Activated CD4-positive, alpha-beta T cell treated with anti-CD3 and anti-CD28 coated beads for 1 hour (primary cell): ENCODE measurements around the gene RMND5B.
"Not testable (repeated sequence)": the region's sequence is repeated elsewhere in the genome, so short reads cannot be mapped to it uniquely, and the experiment has no call there.

Source experiments
- DNase-seq: peaks from one replicate; pipeline ENCODE4 v3.0.0-alpha.2; 2020

The RMND5B gene

DNA sequence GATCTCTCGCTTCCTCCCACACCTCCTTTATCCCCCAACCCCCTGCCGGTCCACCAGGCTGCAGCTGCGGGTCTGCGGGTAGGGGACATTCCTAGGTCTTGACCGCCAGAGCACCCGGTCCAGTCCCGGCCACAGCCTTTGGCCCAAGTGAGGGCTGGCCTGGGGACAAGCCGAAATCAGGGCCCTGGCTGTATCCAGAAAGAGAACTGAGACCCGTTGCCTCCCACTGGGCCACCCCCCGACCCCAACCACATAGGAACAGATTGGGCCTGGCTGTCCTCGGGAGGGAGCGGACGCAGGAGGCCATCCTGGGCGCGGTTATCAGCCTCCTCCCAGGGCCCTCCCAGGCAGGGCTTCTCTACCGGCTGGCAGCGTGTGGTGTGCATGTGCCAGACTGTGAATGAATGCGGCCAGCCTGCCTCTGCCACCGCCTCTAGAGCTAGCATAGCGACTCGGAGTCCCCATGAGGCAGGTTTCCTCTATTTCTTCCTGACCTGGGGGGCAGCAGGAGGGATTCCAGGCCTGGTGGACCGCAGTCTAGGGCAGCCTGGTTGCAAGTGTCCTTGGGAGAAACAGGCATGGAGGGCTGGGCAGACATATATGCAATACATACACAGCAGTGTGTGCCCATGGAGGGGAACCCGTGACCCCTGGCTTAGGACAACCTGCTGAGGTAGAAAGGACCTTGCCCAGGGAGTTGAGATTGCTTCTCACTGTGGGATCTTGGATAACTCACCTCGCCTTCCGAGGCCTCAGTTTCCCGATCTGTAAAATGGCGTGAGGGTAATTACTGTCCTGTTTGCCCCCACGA lies 16.3 kb upstream of the RMND5B start:
- DNase-seq, result no peak

DNA sequence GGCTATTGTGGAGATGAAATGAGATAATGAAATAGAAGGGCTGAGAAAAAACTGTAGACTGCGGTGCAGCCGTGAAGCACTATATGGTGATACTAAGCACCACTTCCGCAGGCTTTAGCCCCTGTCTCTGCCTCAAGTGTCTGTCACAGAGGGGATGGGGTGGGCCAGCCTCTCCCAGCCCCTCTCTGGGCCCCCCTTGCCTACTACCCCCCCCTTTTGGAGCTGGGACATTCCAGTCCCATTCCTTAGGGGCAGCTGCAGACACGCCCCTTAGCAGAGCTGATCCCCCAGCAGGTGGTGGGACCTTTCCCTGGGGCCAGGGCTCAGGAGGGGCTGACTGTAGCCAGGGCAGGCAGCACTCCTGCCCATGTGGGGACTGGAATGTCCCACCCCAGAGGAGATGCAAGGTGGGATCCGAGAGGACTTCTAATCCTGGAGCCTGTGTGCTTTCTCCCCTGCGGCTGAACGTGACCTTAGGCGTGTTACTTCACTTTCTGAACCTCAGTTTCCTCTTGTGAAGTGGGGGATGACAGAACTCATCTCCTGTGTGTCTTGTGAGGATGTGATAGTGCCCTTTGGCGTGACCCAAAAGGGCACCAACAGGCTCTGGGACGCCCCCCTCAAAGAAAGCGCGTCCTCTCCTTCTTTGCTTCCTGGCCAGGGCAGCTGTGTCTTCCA lies 15.5 kb upstream of the RMND5B start:
- DNase-seq, result no peak

DNA sequence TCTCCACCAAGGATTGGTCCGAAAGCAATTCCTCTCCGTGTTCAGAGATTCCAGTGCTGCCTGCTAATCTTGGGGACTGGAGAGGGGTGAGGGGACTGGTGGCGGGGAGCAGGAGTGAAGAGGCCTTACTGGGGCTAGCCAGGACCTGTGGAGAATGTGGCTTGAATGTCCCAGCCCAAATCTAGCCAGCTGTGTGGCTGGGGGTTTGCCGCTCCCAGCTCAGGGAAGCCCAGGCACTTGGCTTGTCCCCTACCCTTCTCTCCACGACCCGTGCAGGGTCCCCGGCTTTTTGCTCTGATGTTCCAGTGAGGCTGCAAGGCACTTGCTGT lies 15.0 kb upstream of the RMND5B start:
- DNase-seq, result no peak

DNA sequence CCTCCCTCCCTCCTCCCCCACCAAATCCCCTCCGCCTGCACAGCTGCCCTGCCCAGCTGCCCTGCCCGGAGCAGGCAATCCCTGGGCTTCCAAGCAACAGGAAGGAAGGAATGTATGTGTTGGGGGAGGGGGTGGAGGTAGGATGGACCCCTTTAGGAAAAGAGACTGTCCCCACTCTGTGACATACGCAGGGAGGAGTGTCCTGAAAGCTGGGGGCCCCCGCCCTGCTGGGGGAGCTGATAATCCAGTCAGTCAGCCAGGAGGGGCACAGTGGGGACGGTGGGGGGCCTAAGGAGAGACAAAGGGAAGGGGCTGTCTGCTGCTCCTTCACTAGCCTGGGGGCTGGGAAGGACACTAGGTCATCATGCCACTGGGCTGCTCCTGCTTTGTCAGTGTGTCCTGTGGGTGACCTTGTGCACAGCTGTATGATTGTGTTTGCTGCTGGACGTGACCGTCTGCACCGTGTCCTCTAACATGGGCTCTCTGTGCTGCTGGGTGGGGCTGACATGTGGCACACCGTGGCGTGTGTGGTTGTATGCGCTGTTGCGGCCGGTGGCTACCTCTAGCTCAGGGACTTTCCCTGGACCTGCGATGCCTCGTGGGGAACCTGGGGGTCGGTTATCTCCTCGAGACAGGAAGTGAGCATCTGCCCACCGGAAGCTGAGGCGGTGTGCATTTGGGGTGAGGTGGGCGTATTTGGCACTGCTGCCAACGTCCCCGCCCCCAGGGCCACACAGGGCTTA lies 14.5 kb upstream of the RMND5B start:
- DNase-seq, result peak; percentile 30

DNA sequence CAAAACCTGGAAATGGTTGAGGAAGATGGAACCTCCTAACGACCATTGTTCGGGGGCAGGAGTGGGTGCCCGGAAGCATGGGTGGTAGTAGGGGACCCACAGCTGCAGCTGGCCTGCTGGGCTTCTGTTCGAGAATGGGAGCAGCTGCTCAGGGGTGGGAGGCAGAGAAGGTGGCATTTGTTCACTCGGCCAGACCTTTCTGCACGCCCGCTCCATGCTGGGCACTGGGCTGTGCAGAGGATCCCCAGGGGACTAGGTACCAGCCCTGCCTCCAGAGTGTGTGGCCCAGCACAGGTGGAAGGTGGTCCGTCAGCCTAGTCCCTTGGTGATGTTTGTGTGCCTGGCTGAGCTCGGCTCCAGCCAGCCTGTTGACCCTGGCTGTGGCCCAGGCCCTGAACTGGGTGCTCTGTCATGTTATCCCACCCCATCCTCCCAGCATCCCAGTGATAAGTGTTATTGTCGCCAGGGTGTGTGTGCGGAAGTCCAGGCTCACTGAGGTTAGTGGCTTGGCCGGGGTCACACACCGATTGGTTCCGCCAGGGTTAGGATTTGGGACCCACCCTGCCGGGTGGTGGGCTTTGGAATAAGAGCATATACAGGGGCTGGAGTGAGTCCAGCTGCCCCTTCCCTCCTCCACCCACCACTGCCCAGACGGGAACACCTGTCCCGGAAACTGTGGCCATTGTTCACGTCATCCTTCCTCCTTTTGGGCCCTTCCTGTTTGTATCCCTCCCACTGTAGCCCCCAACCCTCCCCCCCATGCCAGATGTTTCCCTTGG lies 12.7 kb upstream of the RMND5B start:
- DNase-seq, result no peak

DNA sequence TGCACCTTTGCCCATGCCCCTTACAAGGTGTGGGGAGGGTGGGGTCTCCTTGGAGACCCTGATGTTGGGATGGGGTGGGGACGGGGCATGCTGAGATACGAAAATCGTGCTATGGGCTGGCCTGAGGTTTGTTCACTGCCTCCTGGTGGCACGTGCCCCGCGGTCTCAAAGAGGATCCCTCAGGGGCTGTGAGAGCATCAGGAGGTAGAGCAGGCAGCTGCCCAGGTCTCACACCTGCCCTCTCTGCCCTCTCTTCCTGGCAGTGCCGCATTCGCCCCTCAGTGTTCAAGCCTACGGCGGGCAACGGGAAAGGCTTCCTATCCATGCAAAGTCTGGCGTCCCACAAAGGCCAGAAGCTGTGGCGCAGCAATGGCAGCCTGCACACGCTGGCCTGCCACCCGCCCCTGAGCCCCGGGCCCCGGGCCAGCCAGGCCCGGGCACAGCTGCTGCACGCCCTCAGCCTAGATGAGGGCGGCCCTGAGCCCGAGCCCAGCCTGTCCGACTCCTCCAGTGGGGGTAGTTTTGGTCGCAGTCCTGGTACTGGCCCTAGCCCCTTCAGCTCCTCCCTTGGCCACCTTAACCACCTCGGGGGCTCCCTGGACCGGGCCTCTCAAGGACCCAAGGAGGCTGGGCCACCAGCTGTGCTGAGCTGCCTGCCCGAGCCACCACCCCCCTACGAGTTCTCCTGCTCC lies 10.8 kb upstream of the RMND5B start:
- no peak for DNase-seq

DNA sequence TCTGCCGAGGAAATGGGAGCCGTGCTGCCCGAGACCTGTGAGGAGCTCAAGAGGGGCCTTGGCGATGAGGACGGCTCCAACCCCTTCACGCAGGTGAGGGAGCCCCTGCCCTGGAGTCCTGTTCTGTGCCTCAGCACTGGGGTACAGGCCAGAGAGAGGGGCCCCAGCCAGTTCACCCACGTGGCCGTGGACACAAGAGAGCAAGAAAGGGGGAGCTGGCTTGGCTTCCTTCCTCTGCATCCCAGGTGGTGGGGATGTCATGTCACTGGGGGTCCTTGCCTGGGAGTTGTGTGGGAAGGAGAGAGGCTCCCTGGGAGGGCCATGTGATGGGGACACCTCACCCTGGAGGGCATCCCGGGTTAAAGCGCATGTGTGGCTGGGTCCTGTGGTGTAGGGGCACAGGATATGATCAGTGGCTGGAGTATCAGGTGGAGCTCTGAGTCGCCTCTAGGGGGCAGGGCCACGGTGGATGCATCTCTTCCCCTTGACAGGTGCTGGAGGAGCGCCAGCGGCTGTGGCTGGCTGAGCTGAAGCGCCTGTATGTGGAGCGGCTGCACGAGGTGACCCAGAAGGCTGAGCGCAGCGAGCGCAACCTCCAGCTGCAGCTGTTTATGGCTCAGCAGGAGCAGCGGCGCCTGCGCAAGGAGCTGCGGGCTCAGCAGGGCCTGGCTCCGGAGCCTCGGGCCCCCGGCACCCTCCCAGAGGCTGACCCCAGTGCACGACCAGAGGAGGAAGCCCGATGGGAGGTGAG lies 10.0 kb upstream of the RMND5B start:
- DNase-seq, result peak; percentile 78

DNA sequence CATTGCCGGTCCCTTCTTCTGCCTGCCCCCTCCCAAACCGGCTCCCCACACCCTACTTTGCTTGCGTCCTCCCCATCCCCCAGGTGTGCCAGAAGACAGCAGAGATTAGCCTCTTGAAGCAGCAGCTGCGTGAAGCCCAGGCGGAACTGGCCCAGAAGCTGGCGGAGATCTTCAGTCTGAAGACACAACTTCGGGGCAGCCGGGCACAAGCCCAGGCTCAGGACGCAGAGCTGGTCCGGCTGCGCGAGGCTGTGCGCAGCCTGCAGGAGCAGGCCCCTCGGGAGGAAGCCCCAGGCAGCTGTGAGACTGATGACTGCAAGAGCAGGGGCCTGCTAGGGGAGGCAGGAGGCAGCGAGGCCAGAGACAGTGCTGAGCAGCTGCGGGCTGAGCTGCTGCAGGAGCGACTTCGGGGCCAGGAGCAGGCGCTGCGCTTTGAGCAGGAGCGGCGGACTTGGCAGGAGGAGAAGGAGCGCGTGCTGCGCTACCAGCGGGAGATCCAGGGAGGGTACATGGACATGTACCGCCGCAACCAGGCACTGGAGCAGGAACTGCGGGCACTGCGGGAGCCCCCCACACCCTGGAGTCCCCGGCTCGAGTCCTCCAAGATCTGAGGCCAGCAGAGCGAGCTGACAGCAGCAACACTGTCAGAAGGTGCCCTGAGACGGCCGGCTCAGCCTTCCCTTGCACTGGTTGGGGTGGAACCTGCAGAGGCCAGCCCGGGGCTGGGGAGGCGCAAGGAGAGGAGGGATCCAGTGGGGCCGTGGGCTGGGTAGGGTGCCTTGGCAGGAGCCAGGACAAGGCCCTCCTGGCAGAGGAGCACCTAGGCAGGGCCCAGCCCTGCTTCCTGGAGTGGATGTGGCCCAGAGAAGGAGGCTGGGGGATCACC lies 9.2 kb upstream of the RMND5B start:
- no peak for DNase-seq

DNA sequence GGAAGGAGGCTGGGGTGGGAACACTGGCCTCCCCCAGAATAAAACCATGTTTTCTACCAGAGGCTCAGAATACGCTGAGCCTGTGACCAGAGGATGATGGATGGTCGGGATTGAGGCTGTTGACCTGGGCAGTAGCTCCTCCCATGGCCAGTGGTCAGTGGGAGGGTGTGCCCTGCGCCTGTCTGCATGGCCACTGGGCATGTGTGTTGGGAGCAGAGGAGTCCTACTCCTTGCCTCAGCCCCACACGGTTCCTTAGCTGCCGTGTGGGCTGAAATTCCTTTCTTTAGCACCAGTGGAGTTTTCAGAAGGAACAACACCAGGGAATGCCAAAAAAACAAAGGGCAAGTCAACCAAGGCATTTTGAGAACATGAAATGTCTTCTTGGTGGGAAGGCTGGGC lies 8.5 kb upstream of the RMND5B start:
- DNase-seq, result no peak

DNA sequence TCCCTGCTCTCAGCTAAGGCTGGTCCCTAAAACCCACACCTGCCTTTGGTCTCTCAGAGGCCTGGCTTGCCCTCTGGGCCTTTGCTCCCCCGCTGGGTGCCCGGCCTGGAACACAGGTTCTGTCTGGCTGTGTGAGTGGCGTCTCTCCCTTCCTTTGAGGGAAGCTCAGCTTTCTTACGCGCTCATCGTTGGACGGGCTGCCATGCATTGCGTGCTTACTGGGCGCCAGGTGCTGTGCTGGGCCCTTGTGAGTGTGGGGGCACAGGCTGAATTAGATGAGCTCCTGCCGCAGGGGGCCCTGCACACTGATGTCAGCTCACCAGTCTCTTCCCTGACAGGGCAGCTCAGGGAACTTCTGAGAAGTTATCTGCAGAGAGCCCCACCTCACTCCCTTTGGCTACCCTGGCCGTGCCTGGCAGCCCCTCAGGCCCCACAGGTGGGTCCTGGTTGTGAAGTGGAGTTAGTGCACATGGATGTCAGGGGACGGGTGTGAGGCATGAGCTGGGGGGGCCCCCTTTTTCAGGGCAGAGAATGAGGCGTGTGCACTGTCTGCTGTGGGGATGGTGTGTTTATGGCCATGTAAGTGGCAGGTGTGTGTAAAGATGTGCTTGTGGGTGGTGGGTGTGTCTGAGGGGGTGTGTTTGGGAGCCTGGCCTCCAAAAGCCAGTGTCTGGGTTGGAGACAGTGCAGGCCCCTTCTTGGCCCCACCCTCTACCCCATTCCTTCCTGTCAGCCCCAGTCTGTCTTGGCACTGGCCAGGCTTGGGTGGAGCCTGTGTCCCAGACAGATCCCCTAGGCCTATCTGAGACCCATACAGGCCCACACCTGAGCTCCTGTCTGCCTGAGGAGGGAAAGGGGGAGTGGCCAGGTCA lies 7.5 kb upstream of the RMND5B start:
- DNase-seq, result no peak

DNA sequence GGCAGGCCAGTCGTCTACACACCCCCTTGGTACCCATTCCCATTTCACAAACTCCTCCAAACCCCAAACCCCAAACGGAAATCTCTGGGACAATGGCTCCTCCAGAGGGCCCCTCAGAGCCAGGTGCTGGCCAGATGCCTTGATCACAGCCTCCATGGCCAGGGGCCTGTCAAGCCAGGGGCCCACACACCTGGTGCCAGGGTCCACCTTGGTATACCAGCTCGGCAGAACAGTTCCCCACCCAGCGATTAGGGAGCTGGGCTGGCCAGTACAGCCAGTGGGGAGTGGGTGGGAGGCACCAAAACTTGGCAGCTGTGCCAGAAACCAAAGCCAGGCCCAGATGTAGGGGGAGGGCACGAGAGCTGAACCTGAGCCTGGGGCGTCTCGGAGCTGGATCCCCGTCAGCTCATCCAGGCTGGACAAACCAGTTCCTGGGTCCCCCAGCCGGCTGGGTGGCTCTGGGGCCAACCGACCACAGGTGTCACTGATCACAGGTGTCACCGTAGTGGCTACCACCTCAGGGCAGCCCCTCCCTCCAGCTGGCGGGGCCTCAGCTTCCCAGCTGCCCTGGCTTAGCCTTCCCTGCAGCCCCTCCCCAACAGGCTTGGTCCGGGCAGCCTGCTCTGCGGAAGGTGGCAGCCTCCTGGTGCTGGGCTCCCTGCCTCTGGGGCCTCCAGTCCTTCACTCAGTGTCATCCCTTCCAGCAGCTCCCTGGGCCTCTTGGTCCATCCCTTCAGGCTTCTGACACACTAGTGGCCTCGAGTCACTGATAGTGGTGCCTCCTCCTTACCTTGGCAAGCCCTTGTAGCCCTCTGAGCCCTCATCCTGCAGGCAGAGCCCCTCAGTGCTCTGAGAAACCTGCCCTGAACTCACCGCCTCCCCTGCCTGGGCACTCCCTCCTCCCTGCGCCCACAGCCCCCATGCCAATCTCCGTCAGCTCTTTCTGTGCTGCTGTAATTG lies 6.6 kb upstream of the RMND5B start:
- DNase-seq, result no peak

DNA sequence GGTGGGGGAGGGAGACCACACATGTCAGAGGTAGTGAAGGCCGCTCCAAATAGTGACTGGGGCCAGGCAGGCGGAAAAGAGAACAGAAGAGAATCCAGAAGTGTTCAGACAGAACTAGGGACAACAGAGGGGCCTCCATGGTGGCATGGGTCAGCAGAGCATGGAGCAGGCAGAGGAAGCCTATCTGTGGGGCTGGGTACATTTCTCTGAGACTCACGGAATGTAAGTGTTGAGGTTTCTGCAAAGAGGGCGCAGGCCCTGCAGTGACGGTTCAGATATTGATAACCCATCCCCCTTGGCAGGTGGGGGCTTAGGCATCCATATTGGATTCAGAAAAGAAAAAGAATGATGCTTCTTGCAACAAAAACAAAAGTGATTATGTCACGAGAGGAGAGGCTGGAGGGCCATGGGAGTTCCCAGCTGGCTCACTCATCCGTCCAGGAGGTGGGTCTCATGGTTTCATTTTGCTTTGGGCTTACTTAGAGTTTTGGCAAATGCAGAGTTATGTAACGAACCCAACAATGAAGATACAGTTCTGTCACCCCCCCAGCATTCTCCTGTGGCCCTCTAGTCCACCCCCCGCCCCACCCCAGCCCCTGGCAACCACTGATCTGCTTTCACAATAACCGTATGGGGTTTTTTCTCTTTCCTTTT lies 5.4 kb upstream of the RMND5B start:
- DNase-seq, result no peak

DNA sequence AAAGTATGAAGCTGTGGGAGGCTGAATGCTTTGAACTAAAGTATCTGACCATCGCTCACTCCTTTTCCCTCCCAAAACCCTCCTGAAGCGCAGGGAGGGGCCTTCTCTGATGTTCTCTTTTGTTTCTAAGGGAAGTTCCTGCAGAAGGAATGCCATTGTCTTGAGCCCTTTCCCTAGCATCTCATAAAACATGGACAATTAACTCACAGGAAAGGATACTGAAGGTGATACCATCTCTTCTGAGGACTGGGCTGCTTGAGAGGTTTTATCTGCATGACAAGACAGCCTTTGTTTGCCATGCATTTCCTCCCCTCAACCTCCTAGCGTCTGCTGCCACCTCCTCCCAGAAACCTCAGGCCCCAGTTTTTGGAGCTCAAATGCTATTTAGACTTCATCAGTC lies 4.3 kb upstream of the RMND5B start:
- no peak for DNase-seq

DNA sequence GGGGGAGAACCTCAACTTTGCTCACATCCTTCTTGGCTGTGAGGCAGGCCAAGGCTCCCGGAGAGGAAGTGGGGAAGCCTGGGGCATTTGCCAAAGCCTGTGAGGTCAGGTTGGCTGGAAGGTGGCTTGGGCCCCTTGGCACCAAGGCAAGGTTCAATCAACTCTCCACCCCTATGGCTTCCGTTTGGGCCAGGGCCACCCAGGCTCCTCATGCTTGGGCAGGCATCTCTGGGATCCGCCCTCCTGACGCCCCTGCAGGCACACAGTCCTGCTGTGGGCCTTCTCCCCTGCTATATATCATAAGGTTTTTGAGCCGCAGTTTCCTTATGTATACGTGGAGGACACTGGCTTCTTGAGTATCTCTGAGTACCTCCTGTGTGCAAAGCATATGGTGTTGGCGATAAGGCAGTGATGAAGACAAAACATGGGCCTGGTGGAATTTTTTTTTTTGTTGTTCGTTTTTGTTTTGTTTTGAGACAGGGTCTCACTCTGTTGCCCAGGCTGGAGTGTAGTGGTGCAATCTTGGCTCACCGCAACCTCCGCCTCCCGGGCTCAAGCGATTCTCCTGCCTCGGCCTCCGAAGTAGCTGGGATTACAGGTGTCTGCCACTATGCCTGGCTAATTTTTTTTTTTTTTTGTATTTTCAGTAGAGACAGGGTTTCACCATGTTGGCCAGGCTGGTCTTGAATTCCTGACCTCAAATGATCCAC lies 3.4 kb upstream of the RMND5B start:
- not testable (repeated sequence) for DNase-seq

DNA sequence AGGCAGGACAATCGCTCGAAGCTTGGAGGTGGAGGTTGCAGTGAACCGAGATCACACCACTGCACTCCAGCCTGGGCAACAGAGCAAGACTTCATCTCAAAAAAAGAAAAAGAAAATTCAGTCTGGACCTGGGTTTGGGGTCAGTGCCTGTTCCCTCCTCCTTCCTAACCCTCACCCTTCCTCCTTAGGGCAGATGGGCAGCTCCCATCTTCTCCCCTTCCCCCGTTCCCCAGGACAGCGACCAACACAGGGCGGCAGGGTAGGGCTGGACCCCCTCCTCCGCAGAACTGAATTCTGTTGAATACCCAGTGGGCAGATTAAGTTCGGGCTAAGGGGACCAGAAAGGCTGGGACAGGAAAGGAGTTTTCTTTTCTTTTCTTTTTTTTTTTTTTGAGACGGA lies 1.5 kb upstream of the RMND5B start:
- no peak for DNase-seq

DNA sequence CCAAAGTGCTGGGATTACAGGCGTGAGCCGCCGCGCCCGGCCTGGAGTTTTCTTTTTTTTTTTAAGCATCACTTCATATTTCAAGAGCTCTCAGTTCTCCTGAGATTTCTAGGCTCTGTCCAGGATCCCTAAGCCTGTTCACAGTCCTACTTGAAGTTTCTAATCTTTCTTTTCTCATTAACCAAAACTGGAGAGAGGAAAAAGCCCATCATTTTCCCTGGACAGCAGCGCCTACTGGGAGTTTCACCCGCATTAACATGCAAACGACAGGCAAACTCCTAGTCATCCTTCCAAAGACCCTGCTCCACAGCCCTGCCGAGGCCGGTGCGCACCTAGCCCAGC lies 609 bp upstream of the RMND5B start:
- not testable (repeated sequence) for DNase-seq

DNA sequence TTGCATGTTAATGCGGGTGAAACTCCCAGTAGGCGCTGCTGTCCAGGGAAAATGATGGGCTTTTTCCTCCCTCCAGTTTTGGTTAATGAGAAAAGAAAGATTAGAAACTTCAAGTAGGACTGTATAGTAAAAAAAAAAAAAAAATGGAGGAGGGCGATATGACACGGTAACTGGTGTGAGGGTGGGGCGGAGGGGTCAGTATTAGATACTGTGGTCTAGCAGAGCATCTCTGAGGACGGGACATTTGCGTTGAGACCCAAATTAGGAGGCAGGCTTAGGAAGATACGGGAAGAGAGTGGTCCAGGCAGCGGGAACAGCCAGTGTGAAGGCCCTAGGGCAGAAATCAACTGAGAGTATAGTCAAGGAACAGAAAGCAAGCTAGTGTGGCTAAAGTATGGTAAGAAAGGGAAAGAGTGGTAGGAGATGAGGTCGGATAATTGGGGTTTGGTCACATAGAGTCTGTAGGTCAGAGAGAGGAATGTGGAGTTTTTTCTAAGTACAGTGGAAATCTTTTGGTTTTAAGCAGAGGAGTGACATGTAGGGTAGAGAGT lies 707 bp downstream of the RMND5B start:
- DNase-seq, result no peak
